ENCODE data around the gene GHRHR.

The GHRHR gene

DNA sequence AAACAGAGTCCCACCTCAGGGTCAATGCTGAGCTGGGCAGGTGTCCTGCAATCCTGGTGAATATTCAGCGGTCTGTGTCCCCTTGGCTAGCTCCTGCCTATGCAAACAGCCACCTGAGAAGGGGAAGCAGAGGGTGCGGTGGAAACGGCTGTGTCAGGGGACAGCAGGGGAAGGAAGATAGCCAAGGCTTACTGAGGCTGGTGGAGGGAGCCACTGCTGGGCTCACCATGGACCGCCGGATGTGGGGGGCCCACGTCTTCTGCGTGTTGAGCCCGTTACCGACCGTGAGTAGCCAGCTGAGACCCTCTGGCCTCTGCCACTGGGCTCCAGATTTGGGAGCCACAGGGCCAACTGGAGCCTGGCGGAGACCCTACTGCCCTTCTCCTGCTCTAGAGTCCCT is at the start of gene GHRHR:
TSS of gene GHRHR (plus strand) at position 112 of the 400 bp plus-strand sequence. CDS start at position 228, 116 bp downstream.
- no peak for DNase-seq (ENCODE audit: low read depth in 1 of 2, low spot score in 1 of 2)

DNA sequence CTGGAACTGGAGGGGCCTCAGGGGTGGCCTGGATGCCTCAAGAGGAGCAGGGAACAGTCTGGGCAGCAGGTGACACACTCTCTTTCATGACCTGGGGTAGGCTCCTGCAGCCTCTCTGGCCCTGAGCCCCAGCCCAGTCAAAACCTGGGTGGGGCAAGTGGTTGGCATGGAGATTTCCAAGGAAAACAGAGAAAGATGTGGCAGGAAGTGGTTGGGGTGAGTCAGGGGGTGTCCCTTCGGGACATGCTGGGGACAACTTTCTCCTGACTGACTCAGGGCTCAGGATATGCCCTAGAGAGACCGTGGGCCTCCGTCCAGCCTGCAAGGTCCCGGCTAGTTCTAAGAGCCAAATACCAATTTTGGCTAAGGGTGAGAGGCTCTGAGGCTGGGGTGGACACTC is 49.2 kb upstream of the GHRHR start:
- no peak for DNase-seq (ENCODE audit: low read depth in 1 of 2, low spot score in 1 of 2)

DNA sequence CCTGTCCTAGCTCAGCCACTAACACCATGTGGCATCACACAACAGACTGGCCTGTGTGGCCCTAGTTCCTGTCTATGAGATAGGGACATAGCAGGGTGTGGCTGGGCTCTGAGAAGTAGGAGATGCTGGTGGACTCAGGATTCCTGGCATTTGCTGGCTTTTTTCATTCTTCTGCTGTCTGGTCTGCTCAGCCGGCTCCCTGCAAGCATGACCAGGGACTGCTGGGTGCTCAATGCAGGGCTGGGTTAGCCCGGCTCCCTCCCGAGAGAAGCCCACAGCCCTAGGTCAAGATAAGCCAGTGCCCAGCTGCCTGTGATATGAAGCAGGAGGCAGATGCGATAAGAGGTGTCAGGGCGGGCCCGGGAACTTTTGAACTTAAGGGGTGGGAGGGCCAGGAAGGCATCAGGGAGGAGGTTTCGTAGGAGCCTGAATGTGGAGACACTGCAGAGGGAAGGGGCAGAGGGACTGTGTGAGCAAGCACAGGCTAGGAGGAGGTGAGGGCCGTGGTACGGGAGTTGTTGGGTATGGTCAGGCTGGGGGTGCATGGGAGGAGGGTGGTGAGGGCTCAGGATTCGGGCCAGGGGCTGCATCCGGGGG is 48.6 kb upstream of the GHRHR start:
- DNase-seq (ENCODE audit: low read depth in 1 of 2, low spot score in 1 of 2), result no peak

- DNase-seq (ENCODE audit: low read depth in 1 of 2, low spot score in 1 of 2), result no peak
Observed at GRCh38 chr7:30915751-30916150, 48.0 kb upstream of the GHRHR start.

DNA sequence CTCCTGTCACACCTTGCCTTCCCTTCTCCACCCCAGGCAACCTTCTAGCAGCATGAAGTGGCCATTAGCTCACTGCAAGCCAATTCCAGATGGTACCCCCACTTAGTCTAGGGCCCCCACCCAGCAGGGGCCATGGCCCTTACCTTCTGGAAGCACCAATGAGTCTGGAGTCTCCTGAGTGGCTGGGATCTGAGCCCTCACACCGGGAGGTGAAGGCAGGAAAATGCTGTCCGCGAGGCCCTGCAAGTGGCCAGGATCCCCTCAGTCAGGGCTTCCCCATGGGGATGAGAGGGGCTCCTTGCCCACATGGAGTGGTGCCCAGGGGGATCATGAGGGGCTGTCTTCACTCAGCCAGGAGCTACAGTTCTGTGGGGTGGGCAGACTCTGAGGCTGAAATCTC is 47.5 kb upstream of the GHRHR start:
- DNase-seq (ENCODE audit: low read depth in 1 of 2, low spot score in 1 of 2), result no peak

DNA sequence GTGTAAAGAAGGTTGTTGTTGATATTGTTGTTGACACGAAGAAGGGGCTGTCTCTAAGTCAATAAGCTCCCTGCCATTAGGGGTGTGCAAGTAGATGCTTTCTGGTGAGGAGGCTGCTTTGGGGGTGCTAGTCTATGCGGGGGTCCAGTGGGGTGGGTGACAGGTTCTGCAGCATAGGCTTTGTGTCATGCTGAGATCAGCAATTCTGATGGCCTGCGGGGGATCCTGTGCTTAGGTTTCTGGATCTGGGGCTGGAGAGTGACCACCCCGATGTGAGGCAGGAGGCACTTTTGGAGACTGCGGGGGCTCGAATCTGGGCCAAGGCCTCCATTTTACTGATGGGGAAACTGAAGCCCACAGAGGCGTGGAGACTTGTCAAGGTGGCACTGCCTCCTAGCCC is 47.0 kb upstream of the GHRHR start:
- DNase-seq (ENCODE audit: low read depth in 1 of 2, low spot score in 1 of 2), result no peak

- DNase-seq (ENCODE audit: low read depth in 1 of 2, low spot score in 1 of 2), result no peak
Observed at GRCh38 chr7:30917216-30917893, 46.4 kb upstream of the GHRHR start.

- DNase-seq (ENCODE audit: low read depth in 1 of 2, low spot score in 1 of 2), result no peak
Observed at GRCh38 chr7:30918676-30919075, 45.1 kb upstream of the GHRHR start.

GRCh38 chr7:30920021-30920583 is 43.7 kb upstream of the GHRHR start:
- DNase-seq (ENCODE audit: low read depth in 1 of 2, low spot score in 1 of 2), result no peak

GRCh38 chr7:30920584-30921539 is 42.9 kb upstream of the GHRHR start:
- no peak for DNase-seq (ENCODE audit: low read depth in 1 of 2, low spot score in 1 of 2)

- DNase-seq (ENCODE audit: low read depth in 1 of 2, low spot score in 1 of 2), result no peak
Observed at GRCh38 chr7:30921540-30922401, 42.0 kb upstream of the GHRHR start.

GRCh38 chr7:30922596-30922995 is 41.2 kb upstream of the GHRHR start:
- no peak for DNase-seq (ENCODE audit: low read depth in 1 of 2, low spot score in 1 of 2)

DNA sequence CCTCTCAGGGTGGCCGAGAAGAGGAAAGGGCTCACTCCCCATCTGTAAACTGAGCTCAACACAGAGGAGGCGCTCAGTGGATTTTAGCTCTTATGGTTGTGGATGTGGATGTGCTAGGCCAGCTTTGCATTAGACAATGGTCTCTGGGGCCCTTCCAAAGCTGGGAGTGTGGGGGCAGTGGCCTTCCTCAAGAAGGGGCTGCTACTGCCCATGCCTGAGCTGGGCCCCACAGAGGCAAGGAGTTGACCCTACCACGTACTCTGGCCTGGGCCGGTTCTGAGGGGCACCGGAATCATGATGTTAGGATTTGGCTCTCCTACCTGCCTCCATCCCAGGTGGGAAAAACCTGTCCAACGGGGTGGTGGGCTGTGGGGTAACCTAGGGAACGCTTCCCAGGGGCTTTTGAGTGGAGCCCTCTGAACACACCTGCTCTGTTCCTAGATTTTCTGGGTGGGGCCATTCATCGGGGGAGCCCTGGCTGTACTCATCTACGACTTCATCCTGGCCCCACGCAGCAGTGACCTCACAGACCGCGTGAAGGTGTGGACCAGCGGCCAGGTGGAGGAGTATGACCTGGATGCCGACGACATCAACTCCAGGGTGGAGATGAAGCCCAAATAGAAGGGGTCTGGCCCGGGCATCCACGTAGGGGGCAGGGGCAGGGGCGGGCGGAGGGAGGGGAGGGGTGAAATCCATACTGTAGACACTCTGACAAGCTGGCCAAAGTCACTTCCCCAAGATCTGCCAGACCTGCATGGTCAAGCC is 40.6 kb upstream of the GHRHR start:
- DNase-seq (ENCODE audit: low read depth in 1 of 2, low spot score in 1 of 2), result no peak

DNA sequence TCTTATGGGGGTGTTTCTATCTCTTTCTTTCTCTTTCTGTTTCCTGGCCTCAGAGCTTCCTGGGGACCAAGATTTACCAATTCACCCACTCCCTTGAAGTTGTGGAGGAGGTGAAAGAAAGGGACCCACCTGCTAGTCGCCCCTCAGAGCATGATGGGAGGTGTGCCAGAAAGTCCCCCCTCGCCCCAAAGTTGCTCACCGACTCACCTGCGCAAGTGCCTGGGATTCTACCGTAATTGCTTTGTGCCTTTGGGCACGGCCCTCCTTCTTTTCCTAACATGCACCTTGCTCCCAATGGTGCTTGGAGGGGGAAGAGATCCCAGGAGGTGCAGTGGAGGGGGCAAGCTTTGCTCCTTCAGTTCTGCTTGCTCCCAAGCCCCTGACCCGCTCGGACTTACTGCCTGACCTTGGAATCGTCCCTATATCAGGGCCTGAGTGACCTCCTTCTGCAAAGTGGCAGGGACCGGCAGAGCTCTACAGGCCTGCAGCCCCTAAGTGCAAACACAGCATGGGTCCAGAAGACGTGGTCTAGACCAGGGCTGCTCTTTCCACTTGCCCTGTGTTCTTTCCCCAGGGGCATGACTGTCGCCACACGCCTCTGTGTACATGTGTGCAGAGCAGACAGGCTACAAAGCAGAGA is 39.9 kb upstream of the GHRHR start:
- DNase-seq (ENCODE audit: low read depth in 1 of 2, low spot score in 1 of 2), result no peak

DNA sequence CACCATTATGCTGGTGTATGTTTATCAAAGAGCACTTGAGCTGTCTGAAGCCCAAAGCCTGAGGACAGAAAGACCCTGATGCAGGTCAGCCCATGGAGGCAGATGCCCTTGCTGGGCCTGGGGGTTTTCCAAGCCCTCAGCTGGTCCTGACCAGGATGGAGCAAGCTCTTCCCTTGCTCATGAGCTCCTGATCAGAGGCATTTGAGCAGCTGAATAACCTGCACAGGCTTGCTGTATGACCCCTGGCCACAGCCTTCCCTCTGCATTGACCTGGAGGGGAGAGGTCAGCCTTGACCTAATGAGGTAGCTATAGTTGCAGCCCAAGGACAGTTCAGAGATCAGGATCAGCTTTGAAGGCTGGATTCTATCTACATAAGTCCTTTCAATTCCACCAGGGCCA is 39.1 kb upstream of the GHRHR start:
- DNase-seq (ENCODE audit: low read depth in 1 of 2, low spot score in 1 of 2), result no peak

- DNase-seq (ENCODE audit: low read depth in 1 of 2, low spot score in 1 of 2), result no peak
Observed at GRCh38 chr7:30925117-30925516, 38.6 kb upstream of the GHRHR start.

DNA sequence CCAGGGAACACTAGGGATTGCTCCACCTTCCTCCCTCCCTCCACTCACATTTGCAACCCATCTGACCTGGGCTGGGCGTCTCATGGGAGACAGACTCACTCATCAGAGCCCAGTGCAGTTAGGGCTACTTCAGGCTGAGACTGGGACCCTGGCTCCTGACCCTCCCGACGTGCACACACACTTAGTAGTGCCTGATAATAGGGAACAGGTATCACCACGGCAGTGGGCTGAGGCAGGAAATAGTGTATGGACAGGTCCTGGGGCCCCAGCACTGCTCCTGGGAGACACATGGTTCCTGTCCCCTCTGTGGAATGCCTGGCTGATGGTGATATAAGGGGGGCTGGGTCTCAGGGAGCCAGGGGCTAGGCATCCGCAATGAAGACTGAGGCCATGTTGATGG is 37.8 kb upstream of the GHRHR start:
- no peak for DNase-seq (ENCODE audit: low read depth in 1 of 2, low spot score in 1 of 2)

DNA sequence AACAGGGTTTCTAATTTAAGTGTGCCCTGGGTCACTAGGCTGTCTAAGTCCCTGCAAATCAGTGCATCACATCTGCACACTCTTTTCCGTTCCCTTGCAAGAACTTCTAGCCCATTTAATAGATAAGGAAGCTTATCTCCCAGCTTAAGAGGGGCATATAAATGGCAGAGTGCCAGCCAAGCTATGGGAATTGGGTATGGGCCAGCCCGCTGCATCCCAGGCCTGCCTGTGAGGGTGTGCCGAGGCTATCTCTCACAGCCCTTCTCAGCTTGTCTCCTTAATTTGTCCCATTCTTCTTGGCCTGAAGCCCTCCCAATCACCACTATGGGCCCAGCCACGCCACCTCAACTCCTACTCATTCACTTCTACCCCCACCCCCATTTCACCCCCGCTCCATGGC is 37.4 kb upstream of the GHRHR start:
- no peak for DNase-seq (ENCODE audit: low read depth in 1 of 2, low spot score in 1 of 2)

GRCh38 chr7:30927040-30927439 is 36.7 kb upstream of the GHRHR start:
- DNase-seq (ENCODE audit: low read depth in 1 of 2, low spot score in 1 of 2), result no peak

- no peak for DNase-seq (ENCODE audit: low read depth in 1 of 2, low spot score in 1 of 2)
Observed at GRCh38 chr7:30927559-30927958, 36.2 kb upstream of the GHRHR start.

Data from activated T-helper 1 cell treated with anti-CD3 and anti-CD28 coated beads, Interleukin-2, amount 50 U/mL, for 16 hours (primary cell).